ENCODE measurements around the gene PRKAG3. TPM values are rescaled to one million over a fixed set of nuclear protein-coding genes. Genes with fewer than 3 reads are reported as not detected.
A peak's percentile ranks its signal among the peaks of the same experiment; 100 is the strongest.

PRKAG3 gene
- total RNA-seq, 4 donors from 2014 or later, result not detected

DNA sequence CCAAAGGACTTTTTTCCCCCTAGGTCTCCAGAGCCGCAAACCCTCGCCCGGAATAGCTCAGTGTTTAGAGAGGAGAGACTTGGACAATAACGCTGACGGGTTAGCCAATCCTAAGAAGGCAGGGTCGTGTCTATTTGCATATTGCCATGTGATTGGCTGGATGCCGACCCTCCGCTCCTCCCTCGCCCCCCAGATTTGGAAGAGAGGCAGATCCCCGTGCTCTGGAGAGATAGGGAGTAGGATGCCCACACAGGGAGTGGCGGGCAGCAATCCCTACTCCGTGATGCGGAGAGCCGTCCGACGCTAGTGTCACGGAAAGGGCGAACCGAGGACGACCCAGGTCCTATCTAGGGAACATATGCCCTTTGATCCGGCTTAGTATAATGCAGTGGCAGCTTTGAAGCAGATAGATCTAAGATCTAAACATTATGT lies 29.4 kb upstream of the PRKAG3 start:
- Histone ChIP-seq H3K36me3 (no peaks in the 10 kb centered on the region), H3K27ac (replicated peaks in 1 of 4) (peak overlapping the region in 1 of 4 donors; percentile 7), H3K27me3 (peaks cover 0 to 100% (median 50%) of the 10 kb centered on the region in 4 donors), H3K4me3 (peak overlapping the region; percentile 51 to 64 (median 51)), H3K9me3 (no peaks in the 10 kb centered on the region), H3K4me1 (peaks cover 22 to 36% (median 28%) of the 10 kb centered on the region in 4 donors)
- intact Hi-C loops (cut with DNase I), result no loop called here
- no peak for TF ChIP-seq CTCF (IDR thresholded peaks at IDR 0.05)
- peak in 1 of 2 donors; percentile 67 for TF ChIP-seq POLR2AphosphoS5 (IDR thresholded peaks at IDR 0.05)
- WGBS, result 3% methylated on average over 20 of the region's 21 CpGs
- DNase-seq (ENCODE audit: extremely low spot score), result no peak

GRCh38 chr2:218859988-218860831 lies 28.6 kb upstream of the PRKAG3 start:
- Histone ChIP-seq H3K4me3 (peak overlapping the region; percentile 51 to 64 (median 51)), H3K9me3 (no peaks in the 10 kb centered on the region), H3K27ac (replicated peaks in 1 of 4) (peak overlapping the region in 2 of 4 donors; percentile 7 to 29), H3K27me3 (peaks cover 0 to 100% (median 50%) of the 10 kb centered on the region in 4 donors), H3K4me1 (peaks cover 22 to 36% (median 28%) of the 10 kb centered on the region in 4 donors), H3K36me3 (no peaks in the 10 kb centered on the region)
- intact Hi-C loops (cut with DNase I), result no loop called here
- DNase-seq (ENCODE audit: extremely low spot score), result no peak
- TF ChIP-seq POLR2A (IDR thresholded peaks at IDR 0.05; ENCODE audit: low read depth), result no peak
- no peak for TF ChIP-seq EP300 (IDR thresholded peaks at IDR 0.05)
- 8% methylated on average over 13 of the region's 47 CpGs for WGBS

GRCh38 chr2:218859556-218859987 lies 28.0 kb upstream of the PRKAG3 start, which contains the start of gene WNT6:
Gene WNT6 (plus strand): TSS chr2:218859805. CDS start chr2:218860038, 233 bp downstream.
- peak within 1 kb of the TSS in 2 of 4 donors; percentile 7 to 29 for H3K27ac ChIP-seq (replicated peaks in 1 of 4)
- H3K4me3 ChIP-seq, result peak within 1 kb of the TSS; percentile 51 to 64 (median 51)
- H3K36me3 ChIP-seq, result no peaks in the 10 kb centered on the region
- H3K9me3 ChIP-seq, result no peaks in the 10 kb centered on the region
- no peak for TF ChIP-seq POLR2AphosphoS5 (IDR thresholded peaks at IDR 0.05)
- TF ChIP-seq EP300 (IDR thresholded peaks at IDR 0.05), result no peak
- no peak for TF ChIP-seq POLR2A (IDR thresholded peaks at IDR 0.05; ENCODE audit: low read depth)
- TF ChIP-seq CTCF (IDR thresholded peaks at IDR 0.05), result no peak
- no peak for DNase-seq (ENCODE audit: extremely low spot score)
- H3K27me3 ChIP-seq, result peaks cover 0 to 96% (median 50%) of the 10 kb centered on the region in 4 donors
- 0% methylated on average over 5 of the region's 64 CpGs for WGBS
- intact Hi-C loops (cut with DNase I), result no loop called here
- H3K4me1 ChIP-seq, result peaks cover 22 to 36% (median 28%) of the 10 kb centered on the region in 4 donors

GRCh38 chr2:218858671-218859555 lies 27.3 kb upstream of the PRKAG3 start:
- H3K36me3 ChIP-seq, result no peaks in the 10 kb centered on the region
- no peaks in the 10 kb centered on the region for H3K9me3 ChIP-seq
- intact Hi-C loops (cut with DNase I), result no loop called here
- WGBS, result 15% methylated on average over 43 of the region's 51 CpGs
- H3K4me3 ChIP-seq, result peak overlapping the region; percentile 51 to 64 (median 51)
- TF ChIP-seq EP300 (IDR thresholded peaks at IDR 0.05) (no peak), CTCF (IDR thresholded peaks at IDR 0.05) (no peak), POLR2AphosphoS5 (IDR thresholded peaks at IDR 0.05) (no peak), POLR2A (IDR thresholded peaks at IDR 0.05; ENCODE audit: low read depth) (no peak)
- peaks cover 0 to 91% (median 50%) of the 10 kb centered on the region in 4 donors for H3K27me3 ChIP-seq
- no peak overlapping the region for H3K27ac ChIP-seq (replicated peaks in 1 of 4)
- peaks cover 22 to 36% (median 28%) of the 10 kb centered on the region in 4 donors for H3K4me1 ChIP-seq
- DNase-seq (ENCODE audit: extremely low spot score), result no peak

DNA sequence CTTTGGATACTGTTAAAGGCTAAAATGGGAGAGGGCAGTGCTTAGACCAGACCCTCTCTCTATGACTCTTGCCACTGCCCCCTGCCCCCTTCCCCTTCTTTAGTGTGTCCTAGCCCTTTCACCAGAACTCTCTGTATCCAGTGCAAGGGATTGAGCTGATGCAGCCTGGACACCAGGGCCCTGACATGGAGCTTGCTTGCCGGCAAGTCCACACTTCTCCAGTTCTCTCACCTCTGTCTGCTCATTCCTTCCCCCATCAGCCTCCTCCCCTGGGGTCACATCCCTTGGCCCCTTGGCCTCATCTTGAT lies 26.5 kb upstream of the PRKAG3 start:
- peaks cover 0 to 91% (median 54%) of the 10 kb centered on the region in 4 donors for H3K27me3 ChIP-seq
- no peak overlapping the region for H3K4me3 ChIP-seq
- H3K36me3 ChIP-seq, result no peaks in the 10 kb centered on the region
- DNase-seq (ENCODE audit: extremely low spot score), result no peak
- no peak for TF ChIP-seq POLR2AphosphoS5 (IDR thresholded peaks at IDR 0.05)
- TF ChIP-seq EP300 (IDR thresholded peaks at IDR 0.05), result no peak
- TF ChIP-seq POLR2A (IDR thresholded peaks at IDR 0.05; ENCODE audit: low read depth), result no peak
- no peak for TF ChIP-seq CTCF (IDR thresholded peaks at IDR 0.05)
- intact Hi-C loops (cut with DNase I), result no loop called here
- H3K4me1 ChIP-seq, result peaks cover 22 to 36% (median 28%) of the 10 kb centered on the region in 4 donors
- WGBS, result 38% methylated on average over 1 of the region's 1 CpG
- H3K9me3 ChIP-seq, result no peaks in the 10 kb centered on the region
- H3K27ac ChIP-seq (replicated peaks in 1 of 4), result no peak overlapping the region
